K562 (cell line): ENCODE measurements around the gene RNPEPL1.

Experiments used
- ATF1 ChIP-seq, 2 experiments: fragments of 450-650 bp in 1 of 2; IDR thresholded peaks; 2 replicates each; pipeline ENCODE4 v1.6.1; 2016; ENCODE audit warnings: missing compliant biosample characterization in 1 of 2, missing genetic modification characterization in 1 of 2
- CBX5 ChIP-seq: IDR thresholded peaks from 2 replicates; pipeline ENCODE4 v1.6.1; 2014; ENCODE audit warnings: low read depth, borderline replicate concordance
- COPS2 ChIP-seq: fragments of 450-650 bp; conservative IDR thresholded peaks from 2 replicates; pipeline ENCODE4 v1.6.1; 2016; ENCODE audit warnings: mild to moderate bottlenecking, moderate library complexity
- EZH2 ChIP-seq: IDR thresholded peaks from 2 replicates; pipeline ENCODE4 v1.6.1; 2012; ENCODE audit warnings: low read depth, mild to moderate bottlenecking, inconsistent platforms, low read length, borderline replicate concordance
- GABPA ChIP-seq: fragments of 200-800 bp; sonication (Bioruptor generic); conservative IDR thresholded peaks from 2 replicates; pipeline ENCODE4 v1.6.1; 2016; ENCODE audit warnings: low read depth, missing genetic modification characterization, missing compliant biosample characterization
- ILK ChIP-seq: fragments of 450-650 bp; IDR thresholded peaks from 2 replicates; pipeline ENCODE4 v1.6.1; 2016; ENCODE audit warnings: missing genetic modification characterization, low read depth, mild to moderate bottlenecking, missing compliant biosample characterization, moderate library complexity, borderline replicate concordance
- KLF16 ChIP-seq: IDR thresholded peaks from 2 replicates; pipeline ENCODE4 v1.6.1; 2016; ENCODE audit warnings: antibody characterized with exemption
- MAFK ChIP-seq: IDR thresholded peaks from 2 replicates; pipeline ENCODE4 v1.6.1; 2011; ENCODE audit warnings: low read length, improper control_type of control experiment
- PHF8 ChIP-seq: fragments of 200-600 bp; sonication (generic); IDR thresholded peaks from 2 replicates; pipeline ENCODE4 v1.6.1; 2012; ENCODE audit warnings: mixed run types, mild to moderate bottlenecking, inconsistent platforms, low read length, moderate library complexity, borderline replicate concordance
- SMC3 ChIP-seq: conservative IDR thresholded peaks from 2 replicates; pipeline ENCODE4 v1.6.1; 2011; ENCODE audit warnings: low read depth, low read length, improper control_type of control experiment; ENCODE audit not compliant: insufficient read depth
- YBX1 ChIP-seq: fragments of 450-650 bp; IDR thresholded peaks from 2 replicates; pipeline ENCODE4 v1.7.1; 2016; ENCODE audit warnings: mild to moderate bottlenecking
- TF ChIP-seq, protein P1 (sequence below), 2 experiments: fragments of 450-650 bp in 1 of 2; sonication (generic) in 1 of 2; formaldehyde crosslinking in 1 of 2; IDR thresholded peaks in 1 of 2; conservative IDR thresholded peaks in 1 of 2; 2 replicates each; pipeline versions ENCODE4 v1.6.1 to v1.8.1; 2016 to 2023; ENCODE audit warnings: mild to moderate bottlenecking in 2 of 2, moderate library complexity in 2 of 2, inconsistent platforms in 1 of 2, missing genetic modification reagents in 1 of 2

DNA sequence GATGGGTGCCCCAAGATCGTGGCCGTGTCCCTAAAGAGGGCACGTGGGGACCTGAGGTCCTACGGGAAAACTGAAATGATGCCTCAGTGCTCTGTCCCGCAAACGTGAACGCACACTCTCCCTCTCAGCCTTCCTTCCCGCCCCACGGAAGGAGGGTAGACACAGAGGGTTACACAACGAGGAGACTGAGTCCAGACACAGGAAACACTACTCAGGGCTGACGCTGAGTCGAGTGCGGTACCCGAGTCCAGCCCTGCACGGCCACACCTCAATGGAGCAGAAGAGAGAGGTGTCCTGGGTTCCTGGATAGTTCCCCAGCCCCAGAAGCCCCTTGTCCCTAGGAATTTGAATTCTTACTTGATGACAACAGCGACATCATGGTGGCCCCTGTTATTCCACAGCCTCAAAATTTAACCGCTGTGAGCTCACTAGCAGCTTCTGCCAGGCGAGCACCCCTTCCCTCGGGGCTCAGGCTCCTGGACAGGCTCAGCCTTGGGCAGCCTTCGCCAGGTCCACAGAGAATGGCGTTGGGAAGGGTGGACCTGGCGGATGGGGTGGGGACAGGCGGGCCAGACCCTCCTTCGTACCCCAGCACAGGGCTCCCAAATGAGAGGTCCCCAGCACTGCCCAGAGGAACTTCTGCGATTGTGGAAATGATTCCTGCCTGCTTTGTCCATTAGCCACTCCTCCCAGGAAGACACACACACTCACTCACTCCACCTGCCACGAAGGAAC is 980 bp upstream of the RNPEPL1 start:
- TF ChIP-seq YBX1 (no peak), EZH2 (no peak), GABPA (tag) (no peak), MAFK (no peak), PHF8 (no peak), ATF1 (CRISPR knock-in tag; IDR thresholded peaks at IDR 0.05) (no peak), ATF1 (tag; IDR thresholded peaks at IDR 0.05) (no peak), KLF16 (no peak), SMC3 (no peak), ILK (tag) (no peak), COPS2 (no peak), CBX5 (no peak)
- TF ChIP-seq, protein P1, sequence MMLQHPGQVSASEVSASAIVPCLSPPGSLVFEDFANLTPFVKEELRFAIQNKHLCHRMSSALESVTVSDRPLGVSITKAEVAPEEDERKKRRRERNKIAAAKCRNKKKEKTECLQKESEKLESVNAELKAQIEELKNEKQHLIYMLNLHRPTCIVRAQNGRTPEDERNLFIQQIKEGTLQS (IDR thresholded peaks at IDR 0.05): no peak
- TF ChIP-seq, protein P1 (CRISPR knock-in tag; conservative IDR thresholded peaks at IDR 0.05): no peak
